GM12891 (cell line): ENCODE results near the gene NBPF1.
"Not testable (repeated sequence)": the region's sequence is repeated elsewhere in the genome, so short reads cannot be mapped to it uniquely, and the experiment has no call there.

Experiments used
- POU2F2 ChIP-seq: IDR thresholded peaks from 2 replicates; pipeline ENCODE4 v1.6.1; 2011; ENCODE audit warnings: low read depth, mild to moderate bottlenecking, control low read depth, low read length, moderate library complexity
- SPI1 ChIP-seq: IDR thresholded peaks from 2 replicates; pipeline ENCODE4 v1.6.1; 2011; ENCODE audit warnings: low read depth, low read length, control low read depth

GRCh38 chr1:16623337-16623736 lies 10.0 kb upstream of the NBPF1 start:
- TF ChIP-seq SPI1, POU2F2: not testable (repeated sequence)
